Bladder microvascular endothelial cell (primary cell): ENCODE measurements around the gene BTG1. TPM values are rescaled to one million over a fixed set of nuclear protein-coding genes. Genes with fewer than 3 reads are reported as not detected.

Source experiments
- total RNA-seq: library from RNA; depleted of rRNA; stranded (reverse); fragments of >200 nt; gene quantifications from 2 replicates; pipeline ENCODE4 v1.2.3, GENCODE V29; 2014

Gene BTG1, protein sequence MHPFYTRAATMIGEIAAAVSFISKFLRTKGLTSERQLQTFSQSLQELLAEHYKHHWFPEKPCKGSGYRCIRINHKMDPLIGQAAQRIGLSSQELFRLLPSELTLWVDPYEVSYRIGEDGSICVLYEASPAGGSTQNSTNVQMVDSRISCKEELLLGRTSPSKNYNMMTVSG
- total RNA-seq, result 19.9 and 65.8 TPM in 2 replicates

DNA sequence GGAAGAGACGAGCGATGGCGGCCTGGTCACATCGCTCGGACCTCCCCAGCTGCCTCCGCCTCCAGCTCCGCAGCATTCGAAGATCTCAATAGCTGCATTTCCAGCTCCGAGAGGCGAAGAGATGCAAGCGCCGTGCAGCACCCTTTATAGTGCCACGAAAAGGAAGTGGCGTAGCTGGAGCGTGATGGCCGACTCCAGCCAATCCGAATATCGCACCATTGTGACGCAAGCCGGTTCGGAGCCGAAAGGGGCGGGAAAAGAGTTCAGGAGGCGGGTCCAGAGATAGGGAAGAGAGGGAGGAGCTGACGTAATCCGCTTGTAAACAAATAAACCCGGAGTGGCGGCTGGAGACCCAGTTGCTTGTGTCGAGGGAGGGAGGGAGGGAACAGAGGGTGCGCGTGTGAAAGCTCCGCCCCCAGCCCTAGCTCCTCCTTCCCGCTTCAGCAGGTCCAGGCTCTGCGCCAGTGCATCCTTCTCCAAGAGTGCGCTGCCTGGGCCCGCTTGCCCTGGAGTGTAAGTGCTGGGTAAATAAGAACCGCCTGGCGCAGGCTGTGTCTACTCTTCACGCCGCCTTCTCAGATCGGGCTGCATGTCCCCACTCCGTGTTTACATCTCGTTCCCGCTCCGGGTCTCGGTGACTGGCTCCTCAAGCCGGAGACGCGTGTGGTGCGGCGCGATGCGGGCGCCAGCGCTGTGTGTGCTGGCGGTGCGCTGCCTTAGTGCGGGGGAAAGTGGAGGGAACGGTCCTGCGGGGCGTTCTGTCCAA lies at the start of gene BTG1:
Gene BTG1 (minus strand): TSS at position 116 of the 766 bp plus-strand sequence. CDS start 311 bp downstream, outside the sequence.

